MG63 (cell line): ENCODE results near the gene ROCK1. TPM values are rescaled to one million over a fixed set of nuclear protein-coding genes. Genes with fewer than 3 reads are reported as not detected.
"Not testable (repeated sequence)": the region's sequence is repeated elsewhere in the genome, so short reads cannot be mapped to it uniquely, and the experiment has no call there.

Experiments
- DNase-seq: peaks from one replicate; pipeline ENCODE4 v3.0.0-alpha.2; 2020
- H3K27me3 ChIP-seq: fragments of 250-450 bp; sonication (Bioruptor Pico); 2 replicates; pipeline ENCODE4 v1.5.1; 2020; ENCODE audit warnings: mild to moderate bottlenecking, moderate library complexity
- H3K36me3 ChIP-seq: fragments of 250-450 bp; sonication (Bioruptor Pico); 2 replicates; pipeline ENCODE4 v1.5.1; 2020; ENCODE audit warnings: mild to moderate bottlenecking, moderate library complexity
- H3K4me3 ChIP-seq: fragments of 250-450 bp; sonication (Bioruptor Pico); 2 replicates; pipeline ENCODE4 v1.5.1; 2020; ENCODE audit warnings: mild to moderate bottlenecking, moderate library complexity
- H3K9me3 ChIP-seq: fragments of 250-450 bp; sonication (Bioruptor Pico); 2 replicates; pipeline ENCODE4 v1.5.1; 2020; ENCODE audit warnings: mild to moderate bottlenecking, moderate library complexity
- total RNA-seq: library from RNA; depleted of rRNA; stranded (reverse); fragments of >200 nt; shearing (Covaris generic); gene quantifications from 2 replicates; pipeline ENCODE4 v1.2.3, GENCODE V29; 2014; ENCODE audit warnings: low replicate concordance; rRNA removed

ROCK1 gene
- total RNA-seq, 1 experiment from 2014 or later: 12.4 TPM

- H3K36me3 ChIP-seq: peaks cover 40% of the 10 kb centered on the region
- H3K9me3 ChIP-seq, H3K27me3 ChIP-seq, H3K4me3 ChIP-seq, DNase-seq: not testable (repeated sequence)
These were observed 93.4 kb downstream of the ROCK1 start for GRCh38 chr18:21018257-21018656.

GRCh38 chr18:21012308-21012707 lies 99.3 kb downstream of the ROCK1 start:
- H3K4me3 ChIP-seq: no peak overlapping the region
- H3K36me3 ChIP-seq: peaks cover 72% of the 10 kb centered on the region
- DNase-seq: no peak

GRCh38 chr18:21004726-21005125 lies 106.9 kb downstream of the ROCK1 start:
- H3K27me3 ChIP-seq: no peaks in the 10 kb centered on the region
- DNase-seq: no peak

More at GRCh38 chr18:21012308-21012707, 99.3 kb downstream of the ROCK1 start:
- Histone ChIP-seq H3K9me3 (peaks cover 19% of the 10 kb centered on the region), H3K27me3 (no peaks in the 10 kb centered on the region)

DNA sequence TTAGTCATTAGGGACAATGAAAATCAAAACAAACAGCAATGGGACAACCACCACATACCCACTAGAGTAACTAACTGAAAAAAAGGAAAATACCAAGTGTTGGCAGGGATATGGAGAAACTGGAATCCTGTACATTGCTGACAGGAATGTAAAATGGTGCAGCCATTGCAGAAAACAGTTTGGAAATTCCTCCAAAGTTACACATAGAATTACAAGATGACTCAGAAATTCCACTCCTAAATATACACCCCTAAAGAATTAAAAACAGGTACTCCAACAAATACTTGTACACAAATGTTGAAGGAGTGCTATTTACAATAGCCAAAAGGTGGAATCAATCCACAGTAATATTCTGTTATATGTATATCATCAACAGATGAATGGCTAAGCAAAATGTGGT lies 110.9 kb downstream of the ROCK1 start:
- Histone ChIP-seq H3K36me3 (peaks cover 43% of the 10 kb centered on the region), H3K27me3 (no peaks in the 10 kb centered on the region), H3K4me3 (no peak overlapping the region), H3K9me3 (no peaks in the 10 kb centered on the region)
- no peak for DNase-seq

More at GRCh38 chr18:21004726-21005125, 106.9 kb downstream of the ROCK1 start:
- H3K36me3 ChIP-seq: peaks cover 56% of the 10 kb centered on the region
- no peaks in the 10 kb centered on the region for H3K9me3 ChIP-seq
- H3K4me3 ChIP-seq: no peak overlapping the region

DNA sequence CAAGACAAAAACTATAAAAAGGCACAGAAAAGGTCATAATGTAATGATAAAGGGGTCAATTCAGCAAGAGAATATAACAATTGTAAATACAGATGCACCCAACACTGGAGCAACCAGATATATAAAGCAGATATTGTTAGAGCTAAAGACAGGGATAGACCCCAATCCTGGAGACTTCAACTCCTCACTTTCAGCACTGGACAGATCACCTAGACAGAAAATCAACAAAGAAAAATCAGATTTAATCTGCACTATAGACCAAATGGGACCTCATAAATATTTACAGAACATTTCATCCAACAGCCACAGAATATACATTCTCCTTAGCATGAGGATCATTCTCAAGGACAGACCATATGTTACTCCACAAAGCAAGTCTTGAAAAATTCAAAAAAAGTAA lies 114.2 kb downstream of the ROCK1 start:
- Histone ChIP-seq H3K27me3 (no peaks in the 10 kb centered on the region), H3K4me3 (no peak overlapping the region), H3K9me3 (no peaks in the 10 kb centered on the region), H3K36me3 (peaks cover 27% of the 10 kb centered on the region)
- DNase-seq: no peak

- Histone ChIP-seq H3K4me3 (no peak overlapping the region), H3K27me3 (no peaks in the 10 kb centered on the region), H3K9me3 (no peaks in the 10 kb centered on the region), H3K36me3 (peaks cover 23% of the 10 kb centered on the region)
- DNase-seq: no peak
These were observed 115.2 kb downstream of the ROCK1 start for GRCh38 chr18:20996418-20996817.

- Histone ChIP-seq H3K4me3 (no peak overlapping the region), H3K9me3 (no peaks in the 10 kb centered on the region), H3K36me3 (peaks cover 10% of the 10 kb centered on the region), H3K27me3 (no peaks in the 10 kb centered on the region)
- no peak for DNase-seq
These were observed 122.9 kb downstream of the ROCK1 start for GRCh38 chr18:20988726-20989125.

GRCh38 chr18:20975077-20975476 lies 136.5 kb downstream of the ROCK1 start:
- no peak for DNase-seq
- Histone ChIP-seq H3K27me3 (no peaks in the 10 kb centered on the region), H3K9me3 (no peaks in the 10 kb centered on the region), H3K4me3 (no peak overlapping the region), H3K36me3 (peaks cover 18% of the 10 kb centered on the region)

GRCh38 chr18:20971886-20972267 lies 139.7 kb downstream of the ROCK1 start:
- Histone ChIP-seq H3K9me3 (no peaks in the 10 kb centered on the region), H3K36me3 (peaks cover 16% of the 10 kb centered on the region), H3K4me3 (no peak overlapping the region), H3K27me3 (no peaks in the 10 kb centered on the region)
- no peak for DNase-seq

DNA sequence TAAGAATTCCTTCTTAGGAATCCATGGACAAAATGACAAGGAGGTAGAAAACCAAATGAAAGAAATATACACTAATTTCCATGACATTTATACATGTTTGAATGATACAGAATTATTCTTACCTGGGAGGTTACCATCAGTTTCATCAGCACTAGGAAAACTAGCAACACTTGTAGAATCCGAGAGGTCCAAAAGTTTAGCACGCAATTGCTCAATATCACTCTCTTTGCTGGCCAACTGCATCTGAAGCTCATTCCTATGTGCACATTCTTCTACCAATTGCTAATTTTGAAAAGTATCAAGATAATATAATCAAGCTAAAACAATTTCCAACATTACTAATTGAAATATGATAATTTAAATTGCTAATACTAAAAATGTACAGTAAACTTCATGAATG lies 144.8 kb downstream of the ROCK1 start:
- no peak for DNase-seq
- no peaks in the 10 kb centered on the region for H3K27me3 ChIP-seq
- H3K9me3 ChIP-seq: no peaks in the 10 kb centered on the region
- H3K36me3 ChIP-seq: peaks cover 22% of the 10 kb centered on the region
- H3K4me3 ChIP-seq: no peak overlapping the region

DNA sequence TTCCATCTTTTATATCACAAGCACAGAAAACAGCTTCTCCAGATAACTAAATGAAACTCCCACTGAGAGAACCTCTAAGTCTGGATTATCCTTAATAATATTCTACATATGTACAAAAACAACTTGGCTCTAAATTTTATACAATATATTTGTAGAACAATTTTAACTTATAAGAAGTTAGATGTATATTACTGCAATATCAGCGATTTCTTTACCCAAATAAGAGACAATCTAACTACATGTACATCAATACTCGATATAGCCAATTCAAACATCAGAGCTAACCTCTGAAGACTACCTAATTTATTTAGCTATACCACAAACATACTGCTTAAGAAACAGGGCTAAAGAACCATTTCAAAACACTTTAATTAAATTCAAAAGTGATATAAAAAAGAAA lies 148.6 kb downstream of the ROCK1 start:
- H3K36me3 ChIP-seq: peaks cover 15% of the 10 kb centered on the region
- no peak for DNase-seq
- no peaks in the 10 kb centered on the region for H3K27me3 ChIP-seq
- no peak overlapping the region for H3K4me3 ChIP-seq
- no peaks in the 10 kb centered on the region for H3K9me3 ChIP-seq

DNA sequence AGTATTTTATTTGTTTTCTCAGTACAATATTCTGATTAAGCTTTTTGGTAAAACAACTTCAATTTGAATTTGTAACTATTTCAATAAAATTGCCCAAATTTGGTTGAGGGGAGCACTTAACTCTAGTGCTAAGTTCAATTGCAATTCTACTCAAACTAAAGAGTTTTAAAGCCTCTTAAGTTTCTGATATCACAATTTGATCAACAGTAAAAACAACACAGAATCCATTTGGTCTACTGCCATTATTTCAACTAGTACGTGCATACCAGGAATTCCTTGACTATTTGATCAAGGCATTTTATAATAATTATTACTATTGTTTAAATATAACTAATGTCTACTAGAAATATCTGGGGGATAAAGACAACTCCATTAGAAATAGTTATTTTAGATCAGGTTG lies 150.9 kb downstream of the ROCK1 start:
- H3K4me3 ChIP-seq: no peak overlapping the region
- peaks cover 5% of the 10 kb centered on the region; the same call in 1 of the 2 replicates for H3K36me3 ChIP-seq
- H3K9me3 ChIP-seq: no peaks in the 10 kb centered on the region
- H3K27me3 ChIP-seq: no peaks in the 10 kb centered on the region
- no peak for DNase-seq

DNA sequence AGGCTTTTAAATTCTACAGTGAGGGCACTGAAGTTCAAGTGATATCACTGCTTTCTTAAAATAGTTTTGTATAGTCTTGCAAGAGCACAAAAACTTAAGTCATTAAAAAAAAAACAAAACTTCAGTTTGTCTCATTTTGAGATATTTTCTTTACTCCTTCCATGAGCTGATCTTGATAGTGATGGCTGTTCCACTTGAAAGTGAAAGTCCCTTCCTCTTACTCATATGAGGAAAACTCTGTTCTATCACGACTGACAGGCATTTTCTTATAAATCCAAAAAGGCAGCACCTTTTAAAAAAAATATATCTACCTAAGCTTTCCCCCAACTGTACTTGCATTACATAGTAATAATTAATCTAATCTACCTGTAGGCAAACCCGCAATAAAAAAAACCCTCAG lies 160.8 kb downstream of the ROCK1 start:
- H3K4me3 ChIP-seq, H3K27me3 ChIP-seq, H3K36me3 ChIP-seq, DNase-seq, H3K9me3 ChIP-seq: not testable (repeated sequence)

Other genes starting within 250 kb of the ROCK1 start
- gene GREB1L, start 130.4 kb upstream of the ROCK1 start, total RNA-seq: 0.07 and 2.7 TPM in 2 replicates